Skeletal muscle satellite cell (primary cell): ENCODE measurements around the gene KCNN3.

Source experiments
- H3K27me3 ChIP-seq: 2 replicates; pipeline ENCODE4 v1.7.0; 2013; ENCODE audit warnings: low read length; ENCODE audit not compliant: control insufficient read depth, insufficient read depth
- H3K36me3 ChIP-seq: 2 replicates; pipeline ENCODE4 v1.7.0; 2013; ENCODE audit warnings: mild to moderate bottlenecking, control low read depth, low read length; ENCODE audit not compliant: insufficient read depth
- H3K4me1 ChIP-seq: 2 replicates; pipeline ENCODE4 v1.7.0; 2013; ENCODE audit warnings: low read length; ENCODE audit not compliant: control insufficient read depth, insufficient read depth
- H3K4me2 ChIP-seq: 2 replicates; pipeline ENCODE4 v1.7.0; 2013; ENCODE audit warnings: mild to moderate bottlenecking, low read length
- H3K4me3 ChIP-seq: 2 replicates; pipeline ENCODE4 v1.7.0; 2013; ENCODE audit warnings: low read length
- H3K9ac ChIP-seq: 2 replicates; pipeline ENCODE4 v1.7.0; 2013; ENCODE audit warnings: mild to moderate bottlenecking, low read depth, low read length, moderate library complexity
- H3K9me3 ChIP-seq: replicated peaks from 2 replicates; pipeline ENCODE4 v1.7.0; 2013; ENCODE audit warnings: mild to moderate bottlenecking, control low read depth, low read length

Gene KCNN3

GRCh38 chr1:154710106-154710505 lies 160.0 kb downstream of the KCNN3 start:
- Histone ChIP-seq H3K36me3 (no peaks in the 10 kb centered on the region), H3K9me3 (no peaks in the 10 kb centered on the region), H3K9ac (no peak overlapping the region), H3K27me3 (peaks cover 42% of the 10 kb centered on the region), H3K4me2 (no peak overlapping the region), H3K4me3 (no peak overlapping the region), H3K4me1 (no peaks in the 10 kb centered on the region)

DNA sequence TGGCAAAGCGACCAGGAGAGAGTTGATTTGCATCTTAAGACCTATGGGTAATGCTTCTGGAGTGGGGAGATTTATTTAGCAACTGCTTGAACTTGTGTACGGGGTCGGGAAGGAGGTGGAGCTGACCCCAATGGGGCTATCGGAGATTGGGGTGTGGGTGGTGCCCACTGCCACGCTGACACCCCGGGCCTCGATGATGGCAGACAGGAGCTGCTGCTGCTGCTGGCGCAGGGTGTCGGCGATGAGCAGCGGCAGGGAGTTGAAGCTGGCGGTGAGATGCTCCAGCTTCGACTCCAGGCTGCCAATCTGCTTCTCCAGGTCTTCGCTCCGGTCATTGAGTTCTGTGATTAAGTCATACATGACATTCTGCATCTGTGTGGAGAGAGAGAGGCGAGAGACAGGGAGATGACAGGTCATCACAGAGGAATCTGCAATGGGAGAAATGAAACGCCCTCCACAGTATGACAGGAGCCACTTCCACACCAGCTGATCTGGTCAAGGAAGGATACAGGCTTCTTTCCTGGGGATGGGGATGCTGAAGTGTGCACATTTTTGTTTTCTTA lies 162.1 kb downstream of the KCNN3 start:
- Histone ChIP-seq H3K4me2 (no peak overlapping the region), H3K27me3 (peaks cover 51% of the 10 kb centered on the region), H3K36me3 (no peaks in the 10 kb centered on the region), H3K9ac (no peak overlapping the region), H3K4me3 (no peak overlapping the region), H3K9me3 (no peaks in the 10 kb centered on the region), H3K4me1 (no peaks in the 10 kb centered on the region)

GRCh38 chr1:154706851-154707250 lies 163.2 kb downstream of the KCNN3 start:
- Histone ChIP-seq H3K27me3 (peaks cover 49% of the 10 kb centered on the region), H3K9ac (no peak overlapping the region), H3K36me3 (no peaks in the 10 kb centered on the region), H3K9me3 (no peaks in the 10 kb centered on the region), H3K4me3 (no peak overlapping the region), H3K4me2 (no peak overlapping the region), H3K4me1 (no peaks in the 10 kb centered on the region)

DNA sequence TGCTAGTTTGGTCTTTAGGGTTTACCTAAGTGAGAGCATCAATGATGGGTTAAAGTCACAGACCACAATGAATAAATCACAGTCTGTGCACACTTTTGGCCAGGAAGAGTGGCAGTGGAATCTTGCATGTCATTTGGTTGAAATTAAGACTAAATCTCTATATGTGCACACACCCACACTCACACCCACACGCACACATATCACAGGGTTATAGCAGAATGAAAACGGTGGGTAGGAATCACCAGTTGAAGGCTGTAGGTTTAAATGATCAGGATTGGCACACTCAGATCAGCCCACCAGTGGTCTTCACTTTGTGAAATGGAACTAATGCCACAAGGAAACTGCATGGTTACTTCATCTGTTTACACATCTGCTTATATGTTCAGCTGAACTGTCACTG lies 164.5 kb downstream of the KCNN3 start:
- Histone ChIP-seq H3K36me3 (no peaks in the 10 kb centered on the region), H3K9ac (no peak overlapping the region), H3K4me1 (no peaks in the 10 kb centered on the region), H3K27me3 (peaks cover 60% of the 10 kb centered on the region), H3K4me3 (no peak overlapping the region), H3K4me2 (no peak overlapping the region), H3K9me3 (no peaks in the 10 kb centered on the region)

DNA sequence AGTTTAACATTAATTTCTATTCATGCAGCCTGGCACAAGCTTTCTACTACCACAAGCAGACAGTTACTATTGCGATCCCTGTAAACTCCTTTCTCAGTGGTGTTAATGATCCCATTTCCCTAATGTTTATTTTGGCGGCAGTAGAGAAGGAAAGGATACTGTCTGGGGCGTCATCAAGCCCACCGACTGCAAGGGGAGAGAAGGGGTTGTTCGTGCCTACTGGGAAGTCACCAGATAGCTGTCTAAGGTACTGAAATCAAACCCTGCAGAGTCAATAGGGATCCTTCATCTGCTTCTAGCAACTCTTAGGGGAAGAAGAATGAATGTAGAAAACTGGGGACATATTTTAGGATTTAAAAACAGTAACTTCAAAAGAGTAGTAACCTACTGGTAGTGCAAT lies 166.9 kb downstream of the KCNN3 start:
- H3K4me1 ChIP-seq = no peaks in the 10 kb centered on the region
- no peaks in the 10 kb centered on the region for H3K36me3 ChIP-seq

DNA sequence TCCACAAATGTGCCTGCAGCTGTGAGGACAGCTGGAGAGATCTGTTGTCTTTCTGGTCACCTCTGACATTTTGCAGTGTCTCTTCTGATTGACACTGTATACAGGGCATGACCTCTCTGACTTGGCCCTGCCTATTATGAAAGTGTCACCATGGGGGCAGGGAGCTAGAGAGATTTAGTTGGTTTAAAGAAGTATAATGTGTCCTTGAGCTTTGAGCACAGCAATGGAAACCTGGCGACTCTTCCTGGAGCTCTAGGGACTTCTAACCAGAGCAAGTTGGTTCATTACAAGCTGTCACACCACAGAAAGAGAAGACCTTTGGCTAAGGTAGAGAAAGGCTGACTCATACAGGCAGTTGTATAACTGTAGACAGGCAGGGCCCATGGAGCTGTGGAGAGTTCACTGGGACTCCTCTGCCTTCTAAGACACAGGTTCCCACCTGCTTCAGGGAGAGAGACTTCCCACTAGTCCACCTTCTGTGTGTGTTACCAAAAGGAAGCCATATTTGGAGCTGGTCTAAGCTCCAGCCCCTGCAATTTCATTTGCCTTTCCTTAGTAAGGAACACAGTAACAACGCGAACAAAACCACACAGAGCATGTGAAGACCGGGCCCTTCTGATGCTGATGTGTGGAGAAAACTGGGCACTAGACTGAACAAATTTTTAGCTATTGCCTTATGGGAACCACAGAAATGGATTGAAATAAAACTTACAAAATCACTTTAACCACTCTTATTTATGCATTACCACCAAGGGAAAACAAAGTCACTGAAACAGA lies 171.6 kb downstream of the KCNN3 start:
- Histone ChIP-seq H3K9me3 (no peaks in the 10 kb centered on the region), H3K4me2 (no peak overlapping the region), H3K9ac (no peak overlapping the region), H3K4me3 (no peak overlapping the region), H3K4me1 (no peaks in the 10 kb centered on the region), H3K36me3 (no peaks in the 10 kb centered on the region), H3K27me3 (peaks cover 51% of the 10 kb centered on the region)

More for the DNA sequence above, 166.9 kb downstream of the KCNN3 start:
- Histone ChIP-seq H3K9ac (no peak overlapping the region), H3K27me3 (peaks cover 48% of the 10 kb centered on the region), H3K4me3 (no peak overlapping the region), H3K4me2 (no peak overlapping the region), H3K9me3 (no peaks in the 10 kb centered on the region)

DNA sequence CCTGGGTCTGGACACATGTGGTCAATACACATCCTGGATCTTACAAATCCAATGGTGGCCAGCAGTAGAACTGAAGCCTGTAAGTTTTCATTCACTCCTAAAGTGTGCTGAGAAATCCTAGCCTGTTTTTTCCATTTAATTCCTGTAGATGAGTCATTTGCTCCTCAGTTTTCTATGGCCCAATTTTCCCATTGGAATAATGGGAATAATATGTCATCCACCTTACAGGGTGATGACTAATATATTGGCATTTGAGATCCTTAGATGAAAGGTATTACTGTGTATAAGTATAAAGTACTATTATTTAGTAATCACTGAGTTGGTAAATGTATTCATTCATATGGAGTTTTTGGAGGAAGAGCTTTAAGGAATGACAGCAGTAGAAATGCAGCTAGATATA lies 172.4 kb downstream of the KCNN3 start:
- no peaks in the 10 kb centered on the region for H3K36me3 ChIP-seq
- H3K4me1 ChIP-seq = no peaks in the 10 kb centered on the region
- H3K4me3 ChIP-seq = no peak overlapping the region
- H3K27me3 ChIP-seq = peaks cover 51% of the 10 kb centered on the region
- H3K4me2 ChIP-seq = no peak overlapping the region
- H3K9ac ChIP-seq = no peak overlapping the region
- H3K9me3 ChIP-seq = no peaks in the 10 kb centered on the region

DNA sequence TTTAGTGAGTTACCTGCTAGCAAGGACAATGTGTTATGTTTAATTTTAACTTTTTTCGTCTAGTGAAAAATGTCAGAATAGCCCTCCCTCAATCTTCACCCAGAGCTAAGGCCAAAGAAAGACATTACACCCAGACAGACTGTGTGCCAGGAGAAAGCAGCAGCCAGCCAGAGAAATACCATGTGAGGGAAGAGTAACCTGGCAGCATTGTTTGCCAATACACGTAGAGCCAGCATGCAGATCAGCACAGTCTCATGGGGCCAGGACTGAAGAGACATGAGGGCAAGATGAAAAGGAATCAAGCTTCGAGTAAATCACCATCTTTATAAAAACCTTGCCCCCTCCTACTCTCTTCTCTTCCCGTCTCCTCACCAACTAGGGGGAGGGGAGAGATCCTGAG lies 173.6 kb downstream of the KCNN3 start:
- no peak overlapping the region for H3K9ac ChIP-seq
- H3K4me2 ChIP-seq = no peak overlapping the region
- no peaks in the 10 kb centered on the region for H3K4me1 ChIP-seq
- no peak overlapping the region for H3K4me3 ChIP-seq
- H3K36me3 ChIP-seq = no peaks in the 10 kb centered on the region
- H3K9me3 ChIP-seq = no peaks in the 10 kb centered on the region
- H3K27me3 ChIP-seq = peaks cover 48% of the 10 kb centered on the region

DNA sequence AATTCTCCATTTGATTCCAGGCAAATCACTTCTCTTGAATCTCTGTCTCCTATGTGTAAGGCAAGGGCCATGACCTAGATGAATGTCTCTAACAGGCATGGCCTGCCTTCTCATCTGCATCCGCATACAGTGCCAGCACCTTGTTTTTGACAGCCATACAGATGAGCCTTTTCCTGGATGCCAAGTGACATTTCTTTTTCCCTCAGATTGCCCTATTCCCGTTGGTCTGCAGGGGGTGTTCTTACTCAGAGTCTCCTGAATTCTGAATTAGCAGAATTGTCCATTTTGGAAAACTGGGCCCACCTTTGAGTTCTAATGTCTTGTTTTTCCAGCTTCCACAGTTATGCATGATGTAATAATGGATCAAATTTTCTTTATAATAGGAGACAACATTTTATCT lies 174.1 kb downstream of the KCNN3 start:
- Histone ChIP-seq H3K27me3 (peaks cover 43% of the 10 kb centered on the region), H3K9me3 (no peaks in the 10 kb centered on the region), H3K9ac (no peak overlapping the region), H3K4me1 (no peaks in the 10 kb centered on the region), H3K4me3 (no peak overlapping the region), H3K36me3 (no peaks in the 10 kb centered on the region), H3K4me2 (no peak overlapping the region)

DNA sequence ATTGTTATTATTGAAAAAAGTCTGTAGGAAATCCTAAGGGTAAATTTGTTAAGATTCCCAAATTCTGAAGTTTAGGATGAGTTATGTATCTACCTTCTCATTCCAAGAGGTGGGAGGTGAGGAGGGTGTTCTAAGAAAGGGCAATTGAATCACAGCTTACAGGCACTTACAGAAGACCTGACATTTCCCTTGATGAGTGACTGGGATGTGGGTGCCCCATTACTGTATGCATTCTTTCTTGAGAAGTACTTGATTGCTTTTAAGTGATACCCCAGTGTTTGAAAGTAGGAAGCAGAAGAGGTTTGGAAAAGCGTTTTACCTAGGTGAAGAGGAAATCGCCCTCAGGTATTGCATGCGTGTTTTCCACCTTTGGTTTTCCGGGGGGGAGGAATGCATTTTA lies 175.1 kb downstream of the KCNN3 start:
- H3K27me3 ChIP-seq = peaks cover 40% of the 10 kb centered on the region
- no peak overlapping the region for H3K9ac ChIP-seq
- no peaks in the 10 kb centered on the region for H3K9me3 ChIP-seq
- no peak overlapping the region for H3K4me3 ChIP-seq
- H3K4me1 ChIP-seq = no peaks in the 10 kb centered on the region
- no peaks in the 10 kb centered on the region for H3K36me3 ChIP-seq
- no peak overlapping the region for H3K4me2 ChIP-seq

DNA sequence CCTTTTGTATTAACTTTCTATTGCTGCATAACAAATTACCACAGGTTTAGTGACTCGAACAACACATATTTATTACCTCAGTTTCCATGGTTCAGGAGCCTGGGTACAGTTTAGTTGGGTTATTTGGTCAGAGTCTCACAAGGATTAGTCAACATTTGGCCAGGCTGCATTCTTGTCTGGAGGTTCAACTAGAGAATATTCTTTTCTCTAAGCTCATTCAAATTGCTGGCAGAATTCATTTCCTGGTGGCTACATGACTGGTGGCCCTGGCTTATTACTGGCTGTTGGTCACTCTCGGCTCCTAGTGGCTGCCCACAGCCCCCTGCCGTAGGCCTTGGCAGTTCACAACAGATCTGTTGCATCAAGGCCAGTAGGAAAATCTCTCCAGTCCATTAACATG lies 181.0 kb downstream of the KCNN3 start:
- no peaks in the 10 kb centered on the region for H3K4me1 ChIP-seq
- H3K9me3 ChIP-seq = no peaks in the 10 kb centered on the region
- H3K4me3 ChIP-seq = no peak overlapping the region
- H3K36me3 ChIP-seq = no peaks in the 10 kb centered on the region
- peaks cover 42% of the 10 kb centered on the region for H3K27me3 ChIP-seq
- H3K9ac ChIP-seq = no peak overlapping the region
- H3K4me2 ChIP-seq = no peak overlapping the region

DNA sequence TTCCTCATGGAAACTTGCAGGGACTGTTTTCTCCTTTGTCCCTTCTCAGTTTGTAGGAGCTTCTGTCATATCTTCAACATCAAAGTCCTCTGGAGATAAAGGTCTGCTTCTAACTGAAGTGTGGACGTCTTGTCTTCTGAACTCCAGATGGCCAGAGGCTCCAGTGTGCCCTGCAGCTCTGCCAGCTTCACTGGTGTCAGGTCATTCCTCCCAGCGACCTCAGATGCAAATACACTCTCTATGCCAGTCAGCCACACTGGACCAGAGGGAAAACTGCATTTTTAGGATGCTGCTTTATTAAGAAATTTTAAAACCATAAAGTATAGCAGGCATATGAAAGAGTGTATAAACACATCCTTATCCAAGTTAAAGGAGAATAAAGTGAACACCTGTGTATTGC lies 183.6 kb downstream of the KCNN3 start:
- Histone ChIP-seq H3K4me1 (no peaks in the 10 kb centered on the region), H3K9ac (no peak overlapping the region), H3K36me3 (no peaks in the 10 kb centered on the region), H3K9me3 (no peaks in the 10 kb centered on the region), H3K4me2 (no peak overlapping the region), H3K27me3 (peaks cover 41% of the 10 kb centered on the region), H3K4me3 (no peak overlapping the region)
